ENCODE measurements around the gene KLF16. TPM values are rescaled to one million over a fixed set of nuclear protein-coding genes. Genes with fewer than 3 reads are reported as not detected.

The KLF16 gene
- total RNA-seq, 1 donor from 2014 or later: 15.3 TPM

DNA sequence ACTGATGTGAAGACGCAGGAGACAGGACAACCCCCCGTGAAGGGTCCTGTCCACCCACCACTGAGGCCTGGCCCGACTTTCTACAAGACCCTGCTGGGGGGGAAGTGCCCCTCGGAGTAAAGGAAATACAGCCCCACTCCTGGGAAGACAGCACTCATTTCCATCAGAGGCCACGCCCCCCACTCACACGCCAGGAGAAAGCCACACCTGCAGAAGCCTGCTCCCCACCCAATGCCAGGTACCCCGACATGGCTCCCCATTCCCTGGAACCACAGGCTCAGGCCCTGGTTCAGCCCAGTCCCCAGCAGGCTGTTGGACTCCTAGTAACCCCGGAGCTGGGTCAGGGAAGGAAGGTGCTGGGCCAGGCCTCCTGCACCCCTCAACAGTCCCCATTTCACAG lies 40.4 kb downstream of the KLF16 start:
- TF ChIP-seq, protein P1, sequence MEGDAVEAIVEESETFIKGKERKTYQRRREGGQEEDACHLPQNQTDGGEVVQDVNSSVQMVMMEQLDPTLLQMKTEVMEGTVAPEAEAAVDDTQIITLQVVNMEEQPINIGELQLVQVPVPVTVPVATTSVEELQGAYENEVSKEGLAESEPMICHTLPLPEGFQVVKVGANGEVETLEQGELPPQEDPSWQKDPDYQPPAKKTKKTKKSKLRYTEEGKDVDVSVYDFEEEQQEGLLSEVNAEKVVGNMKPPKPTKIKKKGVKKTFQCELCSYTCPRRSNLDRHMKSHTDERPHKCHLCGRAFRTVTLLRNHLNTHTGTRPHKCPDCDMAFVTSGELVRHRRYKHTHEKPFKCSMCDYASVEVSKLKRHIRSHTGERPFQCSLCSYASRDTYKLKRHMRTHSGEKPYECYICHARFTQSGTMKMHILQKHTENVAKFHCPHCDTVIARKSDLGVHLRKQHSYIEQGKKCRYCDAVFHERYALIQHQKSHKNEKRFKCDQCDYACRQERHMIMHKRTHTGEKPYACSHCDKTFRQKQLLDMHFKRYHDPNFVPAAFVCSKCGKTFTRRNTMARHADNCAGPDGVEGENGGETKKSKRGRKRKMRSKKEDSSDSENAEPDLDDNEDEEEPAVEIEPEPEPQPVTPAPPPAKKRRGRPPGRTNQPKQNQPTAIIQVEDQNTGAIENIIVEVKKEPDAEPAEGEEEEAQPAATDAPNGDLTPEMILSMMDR (IDR thresholded peaks at IDR 0.05; ENCODE audit: insufficient read depth, low read length, poor library complexity, severe bottlenecking): no peak
- Histone ChIP-seq H3K36me3 (ENCODE audit: control insufficient read depth, insufficient read depth, low read length) (peaks cover 2% of the 10 kb centered on the region), H3K4me3 (ENCODE audit: low read depth, low read length) (no peak overlapping the region), H3K27me3 (ENCODE audit: control insufficient read depth, insufficient read depth, low read length) (no peaks in the 10 kb centered on the region)
- DNase-seq (ENCODE audit: low read depth): no peak

DNA sequence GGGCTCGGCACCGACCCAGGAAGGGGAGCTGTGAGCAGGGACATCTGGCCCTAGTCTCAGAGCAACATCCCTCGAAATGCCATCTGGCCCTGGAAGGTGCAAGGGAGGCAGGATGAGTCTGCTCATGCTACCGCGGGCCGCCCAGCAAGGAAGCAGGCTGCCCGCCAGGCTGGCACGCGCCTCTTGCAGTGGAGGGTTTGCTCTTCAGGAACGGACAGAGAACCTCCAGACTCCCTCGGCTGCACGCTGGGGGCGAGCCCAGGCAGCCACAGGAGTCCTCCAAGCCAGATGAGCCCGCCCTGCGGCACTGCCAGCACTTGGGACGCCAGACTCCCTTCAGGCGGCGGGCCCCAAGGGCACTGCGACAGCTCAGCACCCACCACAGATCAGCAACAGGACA lies 41.2 kb downstream of the KLF16 start:
- DNase-seq (ENCODE audit: low read depth): no peak
- H3K4me3 ChIP-seq (ENCODE audit: low read depth, low read length): no peak overlapping the region
- H3K36me3 ChIP-seq (ENCODE audit: control insufficient read depth, insufficient read depth, low read length): peaks cover 2% of the 10 kb centered on the region
- H3K27me3 ChIP-seq (ENCODE audit: control insufficient read depth, insufficient read depth, low read length): no peaks in the 10 kb centered on the region
- TF ChIP-seq, protein P1 (IDR thresholded peaks at IDR 0.05; ENCODE audit: insufficient read depth, low read length, poor library complexity, severe bottlenecking): no peak

DNA sequence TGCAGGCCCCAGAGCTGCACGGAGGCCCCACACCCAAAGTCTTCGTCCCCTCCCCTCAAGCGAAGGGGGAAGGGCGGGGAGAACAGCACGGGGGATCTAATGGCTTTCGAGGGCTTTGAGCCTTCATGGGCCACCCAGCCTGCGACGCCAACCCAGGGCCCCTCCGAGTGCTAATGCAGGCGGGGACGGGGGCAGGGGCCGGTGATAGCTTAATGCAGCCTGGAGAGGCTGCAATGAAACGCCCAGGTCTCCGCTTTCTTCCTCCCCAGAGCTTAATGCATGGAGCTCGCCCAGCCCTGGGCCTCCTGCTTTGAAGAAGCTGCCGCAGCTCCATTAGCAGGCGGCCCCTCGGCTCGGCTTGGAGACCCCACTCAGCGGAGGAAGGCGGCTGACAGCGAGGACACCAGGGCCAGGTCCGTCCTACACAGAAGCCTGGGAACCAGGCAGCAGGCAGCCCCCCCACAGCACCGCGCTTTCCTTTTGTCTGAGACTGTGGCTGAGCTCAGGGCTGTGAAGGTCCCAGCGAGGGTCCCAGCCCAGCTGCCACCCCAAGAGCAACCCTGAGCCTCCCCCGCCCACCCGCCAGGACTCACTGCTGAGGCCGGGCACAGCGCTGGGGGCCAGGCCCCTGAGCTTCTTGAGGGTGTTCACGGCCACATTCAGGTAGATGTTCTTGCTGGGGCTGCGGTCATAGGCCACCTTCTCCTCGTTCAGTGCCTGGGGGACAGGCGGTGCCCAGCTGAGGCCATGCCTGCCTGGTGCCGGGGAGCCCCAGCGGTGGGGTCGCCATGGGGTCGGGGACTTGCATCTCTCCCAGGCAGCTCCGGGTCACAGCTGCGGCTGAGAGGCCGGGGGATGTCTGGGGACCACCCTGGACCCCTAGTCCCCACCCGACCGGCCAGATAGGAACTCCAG lies 43.8 kb downstream of the KLF16 start:
- Histone ChIP-seq H3K36me3 (ENCODE audit: control insufficient read depth, insufficient read depth, low read length) (peaks cover 2% of the 10 kb centered on the region), H3K27me3 (ENCODE audit: control insufficient read depth, insufficient read depth, low read length) (no peaks in the 10 kb centered on the region), H3K4me3 (ENCODE audit: low read depth, low read length) (no peak overlapping the region)

DNA sequence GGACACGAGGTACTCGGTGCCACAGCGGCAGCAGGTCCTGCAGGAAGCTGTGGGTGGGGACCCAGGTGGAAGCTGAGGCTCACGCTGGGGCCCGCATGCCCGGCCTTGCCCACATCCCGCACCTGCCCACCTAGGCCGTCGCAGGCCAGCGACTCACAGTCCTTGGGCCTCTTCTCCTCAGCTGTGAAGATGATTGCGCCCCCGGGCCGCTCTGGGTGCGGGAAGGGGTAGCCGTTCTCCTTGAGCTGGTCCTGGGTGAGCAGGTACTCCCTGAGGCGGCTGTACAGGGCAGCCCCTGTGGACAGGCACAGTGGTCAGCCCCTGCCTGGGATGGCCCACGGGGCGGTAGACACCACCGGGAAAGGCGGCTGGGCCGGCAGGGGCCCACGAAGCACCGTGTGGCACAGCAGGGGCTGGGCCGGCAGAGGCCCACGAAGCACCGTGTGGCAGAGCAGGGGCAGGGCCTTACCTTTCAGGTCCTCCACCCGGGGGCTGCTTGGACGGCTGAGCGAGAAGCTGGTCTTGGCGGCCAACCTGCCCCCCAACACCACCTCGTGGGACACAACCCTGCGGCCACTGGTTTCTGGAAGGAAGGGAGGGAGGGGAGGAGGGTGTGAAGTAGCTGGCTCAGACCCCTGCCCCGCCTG lies 44.7 kb downstream of the KLF16 start:
- no peaks in the 10 kb centered on the region for H3K27me3 ChIP-seq (ENCODE audit: control insufficient read depth, insufficient read depth, low read length)
- TF ChIP-seq, protein P1 (IDR thresholded peaks at IDR 0.05; ENCODE audit: insufficient read depth, low read length, poor library complexity, severe bottlenecking): no peak
- H3K36me3 ChIP-seq (ENCODE audit: control insufficient read depth, insufficient read depth, low read length): peaks cover 2% of the 10 kb centered on the region
- no peak overlapping the region for H3K4me3 ChIP-seq (ENCODE audit: low read depth, low read length)
- DNase-seq (ENCODE audit: low read depth): no peak

More for the DNA sequence above, 43.8 kb downstream of the KLF16 start:
- no peak for DNase-seq (ENCODE audit: low read depth)
- TF ChIP-seq, protein P1 (IDR thresholded peaks at IDR 0.05; ENCODE audit: insufficient read depth, low read length, poor library complexity, severe bottlenecking): no peak

DNA sequence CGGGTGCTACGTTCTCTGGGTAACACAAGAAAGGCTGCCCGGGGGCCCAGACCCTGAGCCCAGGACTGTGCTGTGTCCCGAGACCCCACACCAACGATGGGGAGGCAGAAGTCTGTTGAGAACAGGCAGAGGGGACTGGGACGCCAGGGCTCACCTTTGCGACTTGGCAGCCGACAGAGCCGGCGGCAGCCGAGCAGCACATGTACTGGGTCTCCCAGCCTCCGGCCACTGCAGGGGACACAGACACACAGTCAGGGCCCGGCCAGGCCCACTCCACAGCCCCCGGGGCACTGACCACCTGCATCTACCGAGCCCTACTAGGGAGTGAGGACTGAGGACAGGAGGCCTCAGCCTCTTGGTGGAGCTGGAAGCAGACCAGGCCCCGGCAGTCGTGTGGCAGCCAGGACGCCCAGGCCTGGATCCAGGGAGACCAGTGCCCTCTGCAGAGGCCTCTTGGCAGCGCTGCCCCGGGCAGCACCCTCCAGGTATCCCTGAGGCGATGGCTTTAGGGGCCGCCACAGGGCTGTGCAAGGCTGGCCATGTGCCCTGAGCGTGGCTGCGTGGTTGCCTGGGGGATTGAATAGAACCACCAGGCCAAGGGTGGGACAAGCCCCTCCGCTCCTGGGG lies 45.7 kb downstream of the KLF16 start:
- no peak for DNase-seq (ENCODE audit: low read depth)
- TF ChIP-seq, protein P1 (IDR thresholded peaks at IDR 0.05; ENCODE audit: insufficient read depth, low read length, poor library complexity, severe bottlenecking): no peak
- Histone ChIP-seq H3K36me3 (ENCODE audit: control insufficient read depth, insufficient read depth, low read length) (peaks cover 2% of the 10 kb centered on the region), H3K4me3 (ENCODE audit: low read depth, low read length) (no peak overlapping the region), H3K27me3 (ENCODE audit: control insufficient read depth, insufficient read depth, low read length) (no peaks in the 10 kb centered on the region)

All from kidney epithelial cell (primary cell).